GM12878 (cell line): ENCODE data around the gene MMP15. TPM values are rescaled to one million over a fixed set of nuclear protein-coding genes. Genes with fewer than 3 reads are reported as not detected.

Source experiments
- ATAC-seq: fragments of 200-7000 bp; cut with Tn5 transposase; 3 replicates; pipeline ENCODE4 v1.9.1; 2020; ENCODE audit warnings: mild to moderate bottlenecking, moderate library complexity
- BruUV-seq: library from RNA; stranded (reverse); fragments of 400-500 nt; replicated peaks from 2 replicates; lab custom pipeline; 2021; lab: Mats Ljungman, UMichigan
- CTCF ChIA-PET: fragments of 300-600 bp; sonication (Branson Sonifier 250); formaldehyde crosslinking; extraction: SDS; loops from one replicate; lab custom pipeline; 2021; ENCODE audit warnings: inconsistent platforms; lab: Yijun Ruan, JAX
- POLR2A ChIA-PET: fragments of 350-600 bp; formaldehyde crosslinking; extraction: SDS; loops from one replicate; lab custom pipeline; 2021; ENCODE audit warnings: inconsistent platforms; lab: Charles Lee
- RAD21 ChIA-PET: fragments of 300-600 bp; sonication (Branson Sonifier 250); formaldehyde crosslinking; loops from one replicate; lab custom pipeline; 2023; ENCODE audit warnings: antibody characterized with exemption; ENCODE audit not compliant: unreplicated experiment; lab: Charles Lee
- SMC1A ChIA-PET: fragments of 300-600 bp; sonication (Branson Sonifier 250); formaldehyde crosslinking; loops from one replicate; lab custom pipeline; 2023; ENCODE audit not compliant: unreplicated experiment, uncharacterized antibody; lab: Charles Lee
- DNase-seq: peaks from one replicate; pipeline ENCODE4 v3.0.0-alpha.2; 2011; ENCODE audit warnings: low read depth, low spot score
- FAIRE-seq: peaks from 3 replicates; lab custom pipeline; 2011; peaks lifted over from hg19 to GRCh38; lab: Jason Lieb, UNC
- H2AFZ ChIP-seq: 2 replicates; pipeline ENCODE4 v1.6.0; 2011; ENCODE audit warnings: low read depth, low read length, control low read depth; ENCODE audit not compliant: control insufficient read depth
- H3K27ac ChIP-seq: 2 replicates; pipeline ENCODE4 v1.5.1; 2011; ENCODE audit warnings: control low read depth; ENCODE audit not compliant: control insufficient read depth, insufficient read depth
- H3K27me3 ChIP-seq, 2 experiments: replicated peaks in 1 of 2; 2 replicates each; pipeline versions ENCODE4 v1.6.0 to v1.6.1; 2011; ENCODE audit warnings: low read length in 1 of 2; ENCODE audit not compliant: control insufficient read depth in 2 of 2, insufficient read depth in 2 of 2
- H3K36me3 ChIP-seq, 2 experiments: 2 replicates each; pipeline ENCODE4 v1.5.1; 2011; ENCODE audit warnings: low read length in 1 of 2; ENCODE audit not compliant: control insufficient read depth in 2 of 2, insufficient read depth in 2 of 2
- H3K4me1 ChIP-seq: 2 replicates; pipeline ENCODE4 v1.6.1; 2011; ENCODE audit warnings: mild to moderate bottlenecking, low read length, moderate library complexity, mixed read lengths; ENCODE audit not compliant: control insufficient read depth, insufficient read depth
- H3K4me2 ChIP-seq: 2 replicates; pipeline ENCODE4 v1.6.0; 2011; ENCODE audit warnings: control low read depth; ENCODE audit not compliant: control insufficient read depth, insufficient read depth
- H3K4me3 ChIP-seq: fragments of 200-600 bp; sonication (generic); 2 replicates; pipeline ENCODE4 v1.5.1; 2016
- H3K79me2 ChIP-seq: 2 replicates; pipeline ENCODE4 v1.6.0; 2011; ENCODE audit warnings: low read length; ENCODE audit not compliant: control insufficient read depth, insufficient read depth
- H3K9ac ChIP-seq: 2 replicates; pipeline ENCODE4 v1.8.0; 2011; ENCODE audit warnings: low read length, control low read depth, mixed read lengths; ENCODE audit not compliant: control insufficient read depth, insufficient read depth
- H3K9me3 ChIP-seq: replicated peaks from 3 replicates; pipeline ENCODE4 v1.5.1; 2011; ENCODE audit warnings: mild to moderate bottlenecking, low read length; ENCODE audit not compliant: control insufficient read depth, insufficient read depth
- H4K20me1 ChIP-seq: 2 replicates; pipeline ENCODE4 v1.6.0; 2011; ENCODE audit not compliant: control insufficient read depth, insufficient read depth
- ATF2 ChIP-seq: IDR thresholded peaks from 2 replicates; pipeline ENCODE4 v1.6.1; 2012; ENCODE audit warnings: low read length, inconsistent platforms
- BACH1 ChIP-seq: fragments of 450-650 bp; IDR thresholded peaks from 2 replicates; pipeline ENCODE4 v1.6.1; 2017; ENCODE audit warnings: mild to moderate bottlenecking, borderline replicate concordance
- CHD4 ChIP-seq: fragments of 200-600 bp; sonication (generic); IDR thresholded peaks from 2 replicates; pipeline ENCODE4 v1.6.1; 2016; ENCODE audit warnings: mild to moderate bottlenecking
- E2F8 ChIP-seq: fragments of 450-650 bp; IDR thresholded peaks from 2 replicates; pipeline ENCODE4 v1.6.1; 2018; ENCODE audit warnings: mild to moderate bottlenecking, low read depth, moderate library complexity; ENCODE audit not compliant: partially characterized antibody
- GATAD2B ChIP-seq: fragments of 450-650 bp; conservative IDR thresholded peaks from 2 replicates; pipeline ENCODE4 v1.6.1; 2017; ENCODE audit warnings: low read depth, mild to moderate bottlenecking, moderate library complexity
- JUNB ChIP-seq: IDR thresholded peaks from 2 replicates; pipeline ENCODE4 v1.6.1; 2016; ENCODE audit warnings: antibody characterized with exemption, mild to moderate bottlenecking
- JUND ChIP-seq: IDR thresholded peaks from 2 replicates; pipeline ENCODE4 v1.6.1; 2012; ENCODE audit warnings: low read depth, mild to moderate bottlenecking, low read length, improper control_type of control experiment, moderate library complexity
- LARP7 ChIP-seq: fragments of 450-650 bp; IDR thresholded peaks from 2 replicates; pipeline ENCODE4 v1.6.1; 2017; ENCODE audit warnings: mild to moderate bottlenecking
- PBX3 ChIP-seq: IDR thresholded peaks from 2 replicates; pipeline ENCODE4 v1.6.1; 2011; ENCODE audit warnings: mild to moderate bottlenecking, low read depth, low read length, moderate library complexity; ENCODE audit not compliant: insufficient replicate concordance
- PKNOX1 ChIP-seq: fragments of 450-650 bp; IDR thresholded peaks from 2 replicates; pipeline ENCODE4 v1.6.1; 2016; ENCODE audit warnings: mild to moderate bottlenecking
- RCOR1 ChIP-seq: conservative IDR thresholded peaks from 2 replicates; pipeline ENCODE4 v1.6.1; 2012; ENCODE audit warnings: low read depth, low read length, improper control_type of control experiment
- RELA ChIP-seq: fragments of 450-650 bp; IDR thresholded peaks from 2 replicates; pipeline ENCODE4 v1.8.0; 2014; ENCODE audit warnings: borderline replicate concordance; ENCODE audit not compliant: partially characterized antibody
- SPI1 ChIP-seq: IDR thresholded peaks from 2 replicates; pipeline ENCODE4 v1.6.1; 2011; ENCODE audit warnings: low read depth, mild to moderate bottlenecking, low read length, moderate library complexity, borderline replicate concordance; ENCODE audit not compliant: insufficient read depth
- SREBF1 ChIP-seq: IDR thresholded peaks from 2 replicates; pipeline ENCODE4 v1.6.1; 2012; ENCODE audit warnings: mild to moderate bottlenecking, low read length
- TCF12 ChIP-seq: IDR thresholded peaks from 2 replicates; pipeline ENCODE4 v1.6.1; 2011; ENCODE audit warnings: low read depth, mild to moderate bottlenecking, low read length
- YY1 ChIP-seq: IDR thresholded peaks from 2 replicates; pipeline ENCODE4 v1.6.1; 2011; ENCODE audit warnings: low read depth, mild to moderate bottlenecking, low read length
- ZNF622 ChIP-seq: fragments of 450-650 bp; IDR thresholded peaks from 2 replicates; pipeline ENCODE4 v1.6.1; 2017; ENCODE audit warnings: mild to moderate bottlenecking, inconsistent platforms
- WGBS: methylation state at CpG from one replicate; pipeline ENCODE4 v1.1.6; 2016; ENCODE audit warnings: low lambda C conversion rate; ENCODE audit not compliant: insufficient replicate concordance, insufficient coverage; ENCODE audit errors: missing lambda C conversion rate; 5-methylcytosine and 5-hydroxymethylcytosine counted together
- in situ Hi-C: fragments of 300-500 bp; cut with MboI; formaldehyde crosslinking; loops from 9 replicates; pipeline ENCODE4 v1.14.3; 2018; ENCODE audit warnings: mixed read lengths
- intact Hi-C: fragments of 100-400 bp; cut with micrococcal nuclease; formaldehyde crosslinking; loops from one replicate; pipeline ENCODE4 v1.14.2; 2022; ENCODE audit not compliant: unreplicated experiment
- polyA plus RNA-seq, 11 experiments: library from polyadenylated mRNA; depleted of rRNA in 4 of 11; unstranded in 6 of 11; stranded (reverse) in 5 of 11; fragments of >200 nt; fragmentation: Nextera tagmentation in 4 of 11; fragmentation: Illumina TruSeq in 1 of 11; extraction: Ambion mirVana in 4 of 11; extraction: Trizol in 1 of 11; gene quantifications; 1 replicate in 1 of 11; 2 replicates in 10 of 11; pipeline versions ENCODE4 v1.2.1 to v1.2.3, GENCODE V29; 2011 to 2016; ENCODE audit warnings: inconsistent platforms in 2 of 11, missing spikeins in 2 of 11, low read depth in 1 of 11
- total RNA-seq, 4 experiments: library from RNA; depleted of rRNA in 3 of 4; stranded (reverse); fragments of >200 nt in 3 of 4; fragmentation: Illumina TruSeq in 1 of 4; extraction: Trizol in 1 of 4; gene quantifications; 2 replicates each; pipeline versions ENCODE4 v1.2.1 to v1.2.3, GENCODE V29; 2013 to 2021

Gene MMP15
- total and polyA plus RNA-seq, 10 of the 15 experiments (the other 5 are each of a cell fraction or from before 2014, with no cell fraction given): 0.08 to 0.56 (median 0.10) TPM; not detected in 7

- intact Hi-C loops: no loop called here
- Histone ChIP-seq H3K4me3 (no peak overlapping the region), H3K9me3 (no peaks in the 10 kb centered on the region), H3K27ac (no peak overlapping the region), H3K4me1 (no peaks in the 10 kb centered on the region), H3K27me3 (no peaks in the 10 kb centered on the region), H3K9ac (no peak overlapping the region), H2AFZ (no peak overlapping the region), H3K79me2 (no peaks in the 10 kb centered on the region), H3K4me2 (no peak overlapping the region), H3K36me3 (no peaks in the 10 kb centered on the region), H4K20me1 (no peaks in the 10 kb centered on the region)
- ChIA-PET SMC1A (no interaction called here), POLR2A (no interaction called here), RAD21 (no interaction called here), CTCF (interaction anchor here (1.1 kb wide), 1 partner anchor 402 kb away, joined by 3 read pairs; no protein-coding TSS in a partner anchor)
- BruUV-seq: no TSS peak
- FAIRE-seq: no peak
- in situ Hi-C loops: no loop called here
- 46% methylated on average over 17 of the region's 21 CpGs for WGBS
- no peak for DNase-seq
- no peak for ATAC-seq
- TF ChIP-seq SPI1 (no peak), LARP7 (no peak), RELA (no peak), JUNB (no peak), BACH1 (no peak), TCF12 (no peak), PKNOX1 (no peak), E2F8 (no peak), GATAD2B (no peak), ZNF622 (no peak), ATF2 (no peak), RCOR1 (no peak), JUND (no peak), YY1 (no peak), SREBF1 (no peak), CHD4 (no peak), PBX3 (no peak)
Observed at GRCh38 chr16:58085584-58086251, 60.2 kb downstream of the MMP15 start.
